ENCODE results near the gene SELENOW.
"Not testable (repeated sequence)": the region's sequence is repeated elsewhere in the genome, so short reads cannot be mapped to it uniquely, and the experiment has no call there.

The SELENOW gene

GRCh38 chr19:47786566-47786965 lies 8.1 kb downstream of the SELENOW start:
- no peak for DNase-seq

GRCh38 chr19:47787307-47787706 lies 8.8 kb downstream of the SELENOW start:
- not testable (repeated sequence) for DNase-seq

GRCh38 chr19:47789811-47790210 lies 11.3 kb downstream of the SELENOW start:
- DNase-seq: not testable (repeated sequence)

- no peak for DNase-seq
Measured at GRCh38 chr19:47790398-47790814, 11.9 kb downstream of the SELENOW start.

- no peak for DNase-seq
Measured at GRCh38 chr19:47792616-47793015, 14.1 kb downstream of the SELENOW start.

- no peak for DNase-seq
Measured at GRCh38 chr19:47794526-47794925, 16.0 kb downstream of the SELENOW start.

GRCh38 chr19:47796785-47797184 lies 18.3 kb downstream of the SELENOW start:
- DNase-seq: no peak

- DNase-seq: no peak
Measured at GRCh38 chr19:47797996-47798903, 19.7 kb downstream of the SELENOW start.

- DNase-seq: no peak
Measured at GRCh38 chr19:47798904-47799266, 20.4 kb downstream of the SELENOW start.

- DNase-seq: no peak
Measured at GRCh38 chr19:47801270-47801669, 22.8 kb downstream of the SELENOW start.

- DNase-seq: no peak
Measured at GRCh38 chr19:47802521-47803043, 24.1 kb downstream of the SELENOW start.

- not testable (repeated sequence) for DNase-seq
Measured at GRCh38 chr19:47803148-47803547, 24.6 kb downstream of the SELENOW start.

GRCh38 chr19:47803671-47804070 lies 25.2 kb downstream of the SELENOW start:
- DNase-seq: not testable (repeated sequence)

GRCh38 chr19:47804451-47804850 lies 25.9 kb downstream of the SELENOW start, which contains the start of gene TPRX1:
TSS of gene TPRX1 (minus strand) at chr19:47804551. CDS start at chr19:47804539, 12 bp downstream.
- not testable (repeated sequence) for DNase-seq

GRCh38 chr19:47805313-47805712 lies 26.8 kb downstream of the SELENOW start:
- DNase-seq: no peak

- DNase-seq: no peak
Measured at GRCh38 chr19:47806435-47806834, 27.9 kb downstream of the SELENOW start.

- no peak for DNase-seq
Measured at GRCh38 chr19:47813304-47813994, 34.9 kb downstream of the SELENOW start.

GRCh38 chr19:47813995-47814328 lies 35.5 kb downstream of the SELENOW start:
- DNase-seq: no peak

GRCh38 chr19:47816270-47816669 lies 37.8 kb downstream of the SELENOW start:
- DNase-seq: not testable (repeated sequence)

GRCh38 chr19:47818221-47818620 lies 39.7 kb downstream of the SELENOW start:
- not testable (repeated sequence) for DNase-seq

GRCh38 chr19:47819858-47820257 lies 41.4 kb downstream of the SELENOW start:
- DNase-seq: no peak

GRCh38 chr19:47820410-47820809 lies 41.9 kb downstream of the SELENOW start:
- no peak for DNase-seq

GRCh38 chr19:47821460-47822020 lies 43.0 kb downstream of the SELENOW start, which contains the start of gene CRX:
TSS of gene CRX (plus strand) at chr19:47821937. CDS start at chr19:47834444, 12,507 bp downstream.
- DNase-seq: no peak

Data from T1000 (cell line).